Activated CD8-positive, alpha-beta memory T cell treated with anti-CD3 and anti-CD28 coated beads, Interleukin-2, amount 50 U/mL, for 24 hours (primary cell): Measurements from ENCODE around the gene TXNDC15.
A peak's percentile ranks its signal among the peaks of the same experiment; 100 is the strongest.
"Not testable (repeated sequence)": the region's sequence is repeated elsewhere in the genome, so short reads cannot be mapped to it uniquely, and the experiment has no call there.

Experiments used
- DNase-seq: peaks from one replicate; pipeline ENCODE4 v3.0.0-alpha.2; 2020; ENCODE audit errors: extremely low read depth

Gene TXNDC15

GRCh38 chr5:134873987-134874830, at the start of gene TXNDC15:
TSS of gene TXNDC15 (plus strand) at chr5:134874371. CDS start at chr5:134874428, 57 bp downstream.
- peak; percentile 60 for DNase-seq

DNA sequence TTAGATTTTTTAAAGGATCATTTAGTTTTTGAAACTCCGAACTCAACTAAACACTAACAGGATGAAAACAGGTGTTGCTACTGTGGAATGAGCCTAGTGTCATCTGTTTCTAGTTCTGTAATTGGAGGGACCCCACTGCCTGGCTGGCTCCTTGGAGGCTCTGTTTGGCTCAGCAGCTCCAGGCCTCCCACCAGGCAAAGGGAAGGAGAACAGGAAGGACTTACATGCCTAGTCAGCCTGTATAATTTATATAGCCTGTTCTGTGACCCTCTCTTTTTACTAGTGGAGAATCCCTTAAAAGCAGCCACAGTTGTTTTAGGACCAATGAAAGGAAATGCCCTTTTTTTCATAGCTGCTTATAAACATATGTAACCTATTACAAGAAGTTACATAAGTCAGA, 49.5 kb upstream of the TXNDC15 start:
- no peak for DNase-seq

DNA sequence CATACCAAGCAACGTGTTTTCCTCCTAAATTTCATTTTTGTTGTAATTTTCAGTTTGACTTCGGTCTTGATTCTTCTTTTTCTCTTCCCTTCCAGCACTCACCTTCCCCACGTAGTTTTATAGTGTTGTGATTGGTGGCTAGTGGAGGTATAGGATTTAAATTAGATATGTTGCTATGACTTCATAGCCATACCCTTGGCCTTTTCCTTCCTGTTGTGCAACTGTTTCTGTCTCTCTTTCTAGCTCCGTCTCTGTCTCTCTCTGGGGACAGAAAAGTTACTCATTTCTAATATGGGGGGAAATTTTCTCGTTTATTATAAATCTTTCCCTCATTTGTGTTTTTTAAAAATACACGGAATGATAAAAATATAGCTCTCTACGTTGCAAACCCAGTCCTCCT, 49.0 kb upstream of the TXNDC15 start:
- DNase-seq: no peak

DNA sequence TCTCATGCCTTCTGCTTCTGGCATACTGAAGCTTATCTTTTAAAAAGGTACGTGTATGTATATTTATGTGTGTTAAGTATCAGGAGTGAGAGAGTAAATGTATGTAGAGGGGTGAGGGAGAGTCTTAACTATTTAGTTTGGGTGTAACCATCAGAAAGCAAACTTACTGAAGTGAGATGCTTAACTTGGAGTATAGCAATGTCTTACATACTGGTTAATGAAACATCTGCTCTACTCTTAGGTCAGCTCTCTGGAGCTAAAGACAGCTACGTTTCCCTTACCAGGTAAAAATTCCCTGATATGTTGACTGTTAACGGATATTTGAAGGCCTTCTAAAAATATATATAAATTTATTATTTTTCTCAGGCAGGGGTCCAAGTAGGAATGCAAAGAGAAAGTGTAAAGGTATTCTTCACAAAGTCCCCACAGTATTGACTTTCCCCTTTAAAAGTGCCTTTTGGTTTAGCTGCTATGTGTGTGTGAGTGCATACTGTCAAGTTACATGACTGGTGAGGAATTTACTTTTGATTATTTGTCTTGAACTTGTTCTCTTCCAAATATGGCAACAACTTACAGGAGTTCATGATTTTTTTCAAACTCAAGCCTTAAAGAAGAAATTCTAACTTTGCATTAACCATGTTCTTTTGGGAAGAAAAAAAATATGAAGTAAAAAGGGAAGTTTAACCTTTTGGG, 40.7 kb upstream of the TXNDC15 start:
- DNase-seq: no peak

DNA sequence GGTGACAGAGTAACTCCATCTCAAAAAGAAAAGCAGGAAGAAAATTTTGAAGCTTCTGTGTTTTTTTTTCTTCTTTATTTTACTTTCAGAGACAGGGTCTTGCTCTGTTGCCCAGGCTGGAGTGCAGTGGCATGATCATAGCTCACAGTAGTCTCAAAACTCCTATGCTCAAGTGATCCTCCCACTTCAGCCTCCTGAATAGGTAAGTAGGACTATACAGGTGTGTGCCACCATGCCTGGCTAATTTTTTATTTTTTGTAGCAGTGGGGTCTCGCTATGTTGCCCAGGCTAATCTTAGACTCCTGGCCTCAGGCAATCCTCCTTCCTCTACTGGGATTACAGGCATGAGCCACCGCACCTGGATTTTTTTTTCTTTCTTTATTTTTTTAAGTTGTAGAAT, 38.5 kb upstream of the TXNDC15 start:
- DNase-seq: no peak

DNA sequence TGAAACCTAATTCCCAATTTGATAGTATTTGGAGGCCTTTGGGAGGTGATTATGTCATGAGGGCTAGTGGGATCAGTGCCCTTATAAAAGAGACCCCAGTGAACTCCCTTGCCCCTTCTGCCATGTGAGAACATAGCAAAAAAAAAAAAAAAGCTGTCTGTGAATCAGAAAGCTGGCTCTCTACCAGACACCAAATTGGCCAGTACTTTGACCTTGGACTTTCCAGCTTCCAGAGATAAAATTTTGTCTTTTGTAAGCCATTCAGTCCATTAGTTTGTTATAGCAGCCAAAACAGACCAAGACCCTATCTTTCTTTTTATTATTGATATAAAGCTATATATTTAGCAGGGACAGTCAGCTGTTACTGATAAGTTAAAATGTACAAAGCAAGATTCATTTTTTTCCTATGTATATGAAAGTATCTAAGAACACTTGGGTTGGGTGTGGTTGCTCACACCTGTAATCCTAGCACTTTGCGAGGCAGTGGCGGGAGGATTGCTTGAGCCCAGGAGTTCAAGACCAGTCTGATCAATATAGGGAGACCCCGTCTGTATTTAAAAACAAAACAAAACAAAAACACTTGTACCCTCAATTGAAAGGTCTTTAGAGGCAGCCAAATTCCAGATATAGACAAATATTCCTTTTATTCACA, 36.5 kb upstream of the TXNDC15 start:
- DNase-seq: no peak

GRCh38 chr5:134838361-134838760, 35.8 kb upstream of the TXNDC15 start:
- DNase-seq: not testable (repeated sequence)

DNA sequence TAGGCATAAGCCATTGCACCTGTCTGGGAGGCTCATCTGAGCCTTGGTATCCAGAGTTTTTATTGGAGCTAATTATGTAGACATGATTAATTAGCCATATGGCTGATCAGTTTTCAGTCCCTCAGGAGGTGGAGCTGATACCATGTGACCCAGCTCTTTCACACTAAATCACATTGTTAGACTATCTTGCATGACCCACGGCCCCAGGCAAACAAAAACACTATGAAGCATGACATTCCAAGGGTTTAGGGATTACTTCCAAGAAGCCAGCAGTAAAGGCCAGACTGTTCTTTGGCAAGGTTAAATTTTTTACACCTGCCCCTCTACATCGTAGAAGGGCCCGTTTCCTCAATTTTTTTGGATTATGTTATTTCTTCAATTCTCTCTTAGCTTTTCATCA, 33.4 kb upstream of the TXNDC15 start:
- no peak for DNase-seq

DNA sequence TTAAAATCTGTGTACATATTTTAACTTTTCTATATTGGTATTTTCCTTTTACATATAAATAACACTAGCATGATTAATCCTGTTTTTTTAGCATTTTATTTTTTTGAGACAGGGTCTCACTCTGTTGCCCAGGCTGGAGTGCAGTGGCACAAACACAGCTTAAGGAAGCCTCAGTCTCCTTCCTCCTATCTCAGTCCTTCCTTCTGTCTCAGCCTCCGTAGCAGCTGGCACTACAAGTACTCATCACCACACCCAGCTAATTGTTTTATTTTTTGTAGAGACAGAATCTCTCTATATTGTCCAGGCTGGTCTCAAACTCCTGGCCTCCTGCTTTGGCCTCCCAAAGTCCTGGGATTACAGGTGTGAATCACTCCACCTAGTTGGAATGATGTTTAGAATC, 29.9 kb upstream of the TXNDC15 start:
- DNase-seq: no peak

- no peak for DNase-seq
Observed at GRCh38 chr5:134845335-134845851, 28.8 kb upstream of the TXNDC15 start.

- peak; percentile 81 for DNase-seq
Observed at GRCh38 chr5:134845852-134846640, 28.1 kb upstream of the TXNDC15 start, which contains the start of gene C5orf24. TSS of gene C5orf24 (plus strand) at chr5:134845968. CDS start at chr5:134854901, 8,933 bp downstream.

DNA sequence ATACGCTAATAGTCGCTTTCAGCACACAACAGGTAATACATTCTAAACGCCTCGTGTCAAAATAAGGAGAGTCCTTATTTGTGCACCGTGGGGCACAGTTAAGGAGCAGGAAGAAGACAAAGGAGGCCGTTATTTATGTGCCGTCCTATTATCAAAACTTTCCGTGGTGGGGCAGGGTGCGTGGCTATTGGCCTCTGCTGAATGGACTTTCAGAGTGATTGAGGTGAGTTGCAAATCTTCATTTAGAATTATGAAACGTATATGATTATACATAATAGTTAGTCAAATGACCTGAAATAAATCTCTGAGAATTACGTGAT, 27.6 kb upstream of the TXNDC15 start:
- DNase-seq: no peak

DNA sequence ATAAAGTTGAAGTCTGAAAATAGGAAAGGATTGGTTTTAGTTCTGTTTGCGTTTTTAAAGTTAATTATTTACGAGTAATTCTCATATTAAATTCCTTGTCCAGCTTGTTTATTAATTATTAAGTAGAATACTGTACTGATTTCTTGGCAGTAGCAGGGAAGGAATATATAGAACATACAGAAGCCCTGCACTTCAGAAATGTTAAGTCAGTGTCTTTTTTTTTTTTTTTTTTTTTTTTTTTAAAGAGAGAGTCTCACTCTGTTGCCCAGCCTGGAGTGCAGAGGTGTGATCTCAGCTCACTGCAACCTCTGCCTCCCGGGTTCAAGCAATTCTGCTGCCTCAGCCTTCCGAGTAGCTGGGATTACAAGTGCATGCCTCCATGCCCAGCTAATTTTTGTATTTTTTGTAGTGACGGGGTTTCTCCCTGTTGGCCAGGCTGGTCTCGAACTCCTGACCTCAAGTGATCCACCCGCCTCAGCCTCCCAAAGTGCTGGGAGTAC, 24.7 kb upstream of the TXNDC15 start:
- not testable (repeated sequence) for DNase-seq

DNA sequence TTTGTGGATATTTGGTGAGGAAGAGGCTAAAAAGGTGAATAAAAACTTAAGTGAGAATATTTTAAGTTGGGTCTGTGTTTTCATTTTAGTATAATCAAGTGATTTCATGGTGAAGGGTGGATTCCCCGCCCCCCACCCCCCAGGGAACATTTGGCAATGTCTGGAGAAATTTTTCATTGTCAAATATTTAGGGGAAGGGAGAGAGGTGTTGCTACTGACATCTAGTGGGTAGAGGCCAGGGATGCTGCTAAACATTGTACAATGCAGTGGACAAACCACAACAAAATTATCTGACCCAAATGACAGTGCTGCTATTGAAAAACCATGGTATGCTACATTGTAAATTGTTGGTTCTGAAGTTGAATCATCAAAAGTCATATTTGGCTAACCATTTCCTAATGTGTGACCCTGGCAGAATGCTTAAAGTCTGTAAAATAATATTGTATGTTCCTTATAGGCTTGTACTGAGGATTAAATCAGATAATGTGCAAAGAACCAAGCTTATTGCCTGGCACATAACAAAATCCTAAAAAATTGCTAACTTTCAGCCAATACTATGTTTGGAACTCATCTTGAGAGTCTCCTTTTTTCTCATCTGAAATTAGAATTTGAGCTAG, 22.8 kb upstream of the TXNDC15 start:
- no peak for DNase-seq

DNA sequence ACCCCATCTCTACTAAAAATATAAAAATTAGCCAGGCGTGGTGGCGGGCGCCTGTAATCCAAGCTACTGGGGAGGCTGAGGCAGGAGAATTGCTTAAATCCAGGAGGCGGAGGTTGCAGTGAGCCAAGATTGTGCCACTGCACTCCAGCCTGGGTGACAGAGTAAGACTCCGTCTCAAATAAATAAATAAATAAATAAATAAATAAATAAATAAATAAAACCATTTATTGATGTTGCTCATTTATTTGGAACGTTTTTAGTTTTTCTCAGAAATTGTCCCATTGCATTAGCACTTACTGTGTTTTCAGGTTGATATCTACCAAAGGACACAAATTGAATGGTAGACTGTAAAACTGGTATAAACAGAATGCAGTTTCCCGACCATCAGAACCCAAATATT, 17.7 kb upstream of the TXNDC15 start:
- not testable (repeated sequence) for DNase-seq

GRCh38 chr5:134857401-134857800, 16.8 kb upstream of the TXNDC15 start:
- no peak for DNase-seq

- DNase-seq: no peak
Observed at GRCh38 chr5:134864707-134865106, 9.5 kb upstream of the TXNDC15 start.

- DNase-seq: no peak
Observed at GRCh38 chr5:134873494-134873893, 677 bp upstream of the TXNDC15 start.

GRCh38 chr5:134874831-134875655, 872 bp downstream of the TXNDC15 start:
- no peak for DNase-seq

DNA sequence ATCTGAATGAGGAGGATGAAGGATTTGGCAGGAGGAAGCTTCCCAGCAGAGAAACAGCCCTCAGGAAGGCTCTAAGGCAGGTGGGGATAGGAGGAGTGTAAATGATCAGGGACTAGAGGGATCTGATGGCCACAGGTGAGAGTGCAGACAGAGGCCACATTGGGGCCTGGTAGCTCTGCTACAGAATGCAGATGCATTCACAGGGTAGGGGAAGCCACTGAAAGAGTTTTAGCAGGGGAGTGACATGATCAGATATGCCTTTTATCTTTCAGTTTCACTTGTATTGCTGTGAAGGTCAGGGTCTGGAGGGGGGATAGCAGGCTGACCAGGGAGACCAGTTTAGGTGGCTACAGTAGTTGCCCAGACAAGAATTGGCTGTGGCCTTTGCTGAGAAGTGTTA, 3.0 kb downstream of the TXNDC15 start:
- DNase-seq: no peak
